ENCODE measurements around the gene NHLH1.

The NHLH1 gene

GRCh38 chr1:160404094-160404493 is 37.2 kb downstream of the NHLH1 start:
- TF ChIP-seq REST (IDR thresholded peaks at IDR 0.05; ENCODE audit: insufficient read depth in 1 of 2, low read depth in 2 of 2, low read length in 2 of 2) (no peak), SIN3A (IDR thresholded peaks at IDR 0.05; ENCODE audit: borderline replicate concordance, insufficient read depth, low read length) (no peak), TAF1 (IDR thresholded peaks at IDR 0.05; ENCODE audit: borderline replicate concordance, insufficient read depth, low read length) (no peak), POLR2AphosphoS5 (IDR thresholded peaks at IDR 0.05; ENCODE audit: low read depth, low read length) (no peak), FOXP2 (optimal IDR thresholded peaks at IDR 0.05; ENCODE audit: borderline replicate concordance, extremely low read depth, extremely low read length, insufficient read depth) (no peak)

GRCh38 chr1:160405331-160405877 is 38.5 kb downstream of the NHLH1 start:
- TF ChIP-seq POLR2AphosphoS5 (IDR thresholded peaks at IDR 0.05; ENCODE audit: low read depth, low read length) (no peak), FOXP2 (optimal IDR thresholded peaks at IDR 0.05; ENCODE audit: borderline replicate concordance, extremely low read depth, extremely low read length, insufficient read depth) (no peak), TAF1 (IDR thresholded peaks at IDR 0.05; ENCODE audit: borderline replicate concordance, insufficient read depth, low read length) (no peak), SIN3A (IDR thresholded peaks at IDR 0.05; ENCODE audit: borderline replicate concordance, insufficient read depth, low read length) (no peak), REST (IDR thresholded peaks at IDR 0.05; ENCODE audit: insufficient read depth in 1 of 2, low read depth in 2 of 2, low read length in 2 of 2) (no peak)

- TF ChIP-seq SIN3A (IDR thresholded peaks at IDR 0.05; ENCODE audit: borderline replicate concordance, insufficient read depth, low read length) = no peak
- no peak for TF ChIP-seq REST (IDR thresholded peaks at IDR 0.05; ENCODE audit: insufficient read depth in 1 of 2, low read depth in 2 of 2, low read length in 2 of 2)
Measured at GRCh38 chr1:160406131-160406968, 39.5 kb downstream of the NHLH1 start.

- no peak for TF ChIP-seq TAF1 (IDR thresholded peaks at IDR 0.05; ENCODE audit: borderline replicate concordance, insufficient read depth, low read length)
- no peak for TF ChIP-seq SIN3A (IDR thresholded peaks at IDR 0.05; ENCODE audit: borderline replicate concordance, insufficient read depth, low read length)
- no peak for TF ChIP-seq REST (IDR thresholded peaks at IDR 0.05; ENCODE audit: insufficient read depth in 1 of 2, low read depth in 2 of 2, low read length in 2 of 2)
- no peak for TF ChIP-seq FOXP2 (optimal IDR thresholded peaks at IDR 0.05; ENCODE audit: borderline replicate concordance, extremely low read depth, extremely low read length, insufficient read depth)
- no peak for TF ChIP-seq POLR2AphosphoS5 (IDR thresholded peaks at IDR 0.05; ENCODE audit: low read depth, low read length)
Measured at GRCh38 chr1:160407839-160408801, 41.2 kb downstream of the NHLH1 start.
